ENCODE data around the gene TTC28.
"Not testable (repeated sequence)": the region's sequence is repeated elsewhere in the genome, so short reads cannot be mapped to it uniquely, and the experiment has no call there.

Gene TTC28

GRCh38 chr22:28402060-28402459 is 277.6 kb downstream of the TTC28 start:
- peak; percentile 79 for DNase-seq

- no peak for DNase-seq
Observed at GRCh38 chr22:28398981-28399380, 280.7 kb downstream of the TTC28 start.

DNA sequence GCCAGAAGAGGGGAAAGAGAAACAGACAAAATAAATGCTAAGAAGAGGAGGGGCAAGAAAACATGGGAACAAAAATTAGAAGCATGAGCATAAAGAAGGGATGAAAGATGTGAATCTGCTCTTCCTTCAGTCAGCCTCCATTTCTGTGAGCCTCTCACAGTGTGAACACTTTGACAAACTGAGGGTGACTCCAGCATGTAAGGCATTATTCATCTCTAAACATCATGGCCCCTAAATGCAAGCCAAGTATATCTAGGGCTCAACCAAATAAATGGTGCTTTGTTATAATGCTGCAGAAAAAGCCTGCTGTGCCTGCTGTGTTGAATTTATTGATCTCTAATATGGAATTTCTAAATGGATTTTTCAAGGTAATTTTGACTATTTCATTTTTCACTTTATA is 281.3 kb downstream of the TTC28 start:
- DNase-seq: no peak

GRCh38 chr22:28397306-28397705 is 282.3 kb downstream of the TTC28 start:
- no peak for DNase-seq

DNA sequence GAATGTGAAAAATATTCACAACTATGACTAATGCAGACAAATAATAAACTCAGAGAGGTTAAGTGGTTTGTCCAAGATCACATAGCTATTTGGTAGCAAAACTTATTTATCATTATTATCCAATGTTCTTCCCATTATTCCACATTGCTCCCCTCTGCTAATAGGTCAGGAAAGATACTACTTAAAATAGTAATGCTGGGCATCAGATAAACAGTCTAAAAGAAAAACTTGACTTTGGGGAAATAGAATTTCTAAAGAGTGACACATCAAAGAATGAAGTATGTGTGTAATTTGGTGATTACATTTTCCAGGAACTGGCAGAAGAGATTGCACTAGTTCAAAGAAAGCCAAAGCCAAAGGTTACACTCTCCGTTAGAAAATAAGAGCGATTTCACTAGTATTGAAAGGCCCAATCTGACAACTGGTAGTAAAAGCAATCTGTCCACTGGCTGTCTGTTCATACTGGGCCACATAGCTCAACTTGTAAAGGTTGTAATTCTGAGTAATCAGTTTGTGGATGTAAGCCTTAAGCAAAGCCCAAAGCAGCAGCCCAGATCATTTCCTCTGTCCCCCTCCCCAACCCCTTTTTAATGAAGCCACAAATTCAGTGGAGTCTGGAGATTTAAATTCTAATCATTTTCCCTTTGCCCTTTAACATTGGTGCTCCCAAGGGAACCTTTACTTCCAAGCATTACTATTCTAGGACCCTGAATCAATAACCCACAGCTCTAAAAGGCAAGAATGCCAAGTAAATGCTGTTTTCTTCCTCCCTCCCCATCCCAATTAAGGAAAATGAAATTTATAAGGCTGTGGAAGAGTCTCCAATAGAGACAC is 283.5 kb downstream of the TTC28 start:
- DNase-seq: no peak

DNA sequence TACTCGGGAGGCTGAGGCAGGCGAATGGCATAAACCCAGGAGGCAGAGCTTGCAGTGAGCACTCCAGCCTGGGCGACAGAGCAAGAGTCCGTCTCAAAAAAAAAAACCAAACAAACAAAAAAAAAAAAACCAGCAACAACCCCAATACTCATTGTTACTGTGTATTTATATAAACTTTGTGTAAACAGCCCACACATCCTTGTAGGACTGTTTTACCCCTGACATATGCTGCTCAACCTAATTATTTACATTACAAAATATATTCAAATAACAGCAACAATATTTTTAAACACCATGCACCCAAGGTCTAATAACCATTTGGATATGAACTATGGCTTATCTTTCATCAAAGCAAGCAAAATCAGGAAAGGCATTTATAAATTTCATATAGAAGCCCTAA is 284.1 kb downstream of the TTC28 start:
- DNase-seq: no peak

DNA sequence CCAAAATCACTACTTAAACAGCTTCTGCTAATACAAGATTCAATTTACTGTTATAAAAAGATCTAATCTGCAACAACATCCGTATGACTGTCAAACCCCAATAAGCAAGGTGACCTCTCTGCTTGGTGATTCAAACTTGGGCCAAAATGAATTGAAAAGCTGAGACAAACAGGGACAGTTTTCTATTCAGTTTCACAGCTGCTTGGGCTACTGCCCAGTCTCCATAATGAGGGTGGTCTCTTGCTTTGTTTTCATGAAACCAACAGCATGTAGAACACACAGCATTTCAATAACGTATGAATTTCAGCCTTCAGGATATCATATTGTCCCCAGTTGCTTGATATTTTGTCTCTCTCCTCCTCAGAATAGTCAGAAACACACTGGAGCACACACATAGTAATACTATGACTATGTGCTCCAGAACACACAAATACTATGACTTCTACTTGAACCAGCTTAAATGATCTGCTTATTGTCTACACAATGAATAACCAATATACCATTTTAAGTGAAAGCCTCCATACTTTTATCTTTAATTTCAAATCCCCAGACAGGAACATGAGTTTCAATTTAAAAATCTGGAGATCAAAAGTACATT is 285.0 kb downstream of the TTC28 start:
- no peak for DNase-seq

- DNase-seq: peak; percentile 26
Observed at GRCh38 chr22:28381429-28382167, 298.0 kb downstream of the TTC28 start.

DNA sequence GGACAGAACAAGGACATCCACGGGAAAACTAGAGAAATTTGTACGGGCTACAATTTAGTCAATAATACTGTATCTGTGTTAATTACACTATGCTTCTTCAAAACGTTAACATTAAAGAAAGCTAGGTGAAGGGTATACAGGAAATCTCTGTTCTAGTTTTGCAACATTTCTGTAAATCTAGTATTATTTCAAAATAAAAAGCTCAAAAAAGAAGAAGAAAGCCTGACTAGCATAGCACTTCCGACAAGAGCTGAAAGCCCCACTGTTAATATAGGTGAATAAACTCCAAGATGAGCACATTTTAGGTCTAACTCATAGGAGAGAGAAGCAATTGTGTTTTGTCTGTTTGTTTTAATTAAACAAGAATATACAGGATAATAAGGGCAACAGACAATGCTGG is 299.7 kb downstream of the TTC28 start:
- no peak for DNase-seq

DNA sequence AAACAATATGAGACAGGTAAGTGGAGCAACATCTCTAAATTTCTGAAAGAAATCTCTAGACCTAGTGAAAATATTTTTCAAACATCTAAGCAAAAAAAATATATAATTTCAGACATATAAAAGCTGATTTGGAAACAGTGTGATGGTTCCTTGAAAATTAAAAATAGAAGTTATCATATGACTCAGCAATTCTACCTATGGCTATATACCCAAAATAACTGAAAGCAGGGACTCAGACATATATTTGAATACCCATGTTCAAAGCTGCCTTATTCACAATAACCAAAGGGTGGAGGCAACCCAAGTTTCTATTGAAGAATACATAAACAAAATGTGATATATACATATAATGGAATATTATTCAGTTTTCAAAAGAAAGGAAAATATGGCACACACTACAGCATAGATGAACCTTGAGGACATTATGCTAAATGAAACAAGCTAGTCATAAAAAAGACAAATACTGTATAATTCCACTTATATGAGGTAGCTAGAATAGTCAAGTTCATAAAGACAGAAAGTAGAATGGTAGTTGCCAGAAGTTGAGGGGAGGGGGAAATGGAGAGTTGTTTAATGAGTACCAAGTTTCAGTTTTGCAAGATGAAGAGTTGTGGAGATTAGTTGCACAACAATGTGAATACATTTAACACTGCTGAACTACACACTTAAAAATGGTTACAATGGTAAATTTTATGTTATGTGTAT is 300.4 kb downstream of the TTC28 start:
- no peak for DNase-seq

DNA sequence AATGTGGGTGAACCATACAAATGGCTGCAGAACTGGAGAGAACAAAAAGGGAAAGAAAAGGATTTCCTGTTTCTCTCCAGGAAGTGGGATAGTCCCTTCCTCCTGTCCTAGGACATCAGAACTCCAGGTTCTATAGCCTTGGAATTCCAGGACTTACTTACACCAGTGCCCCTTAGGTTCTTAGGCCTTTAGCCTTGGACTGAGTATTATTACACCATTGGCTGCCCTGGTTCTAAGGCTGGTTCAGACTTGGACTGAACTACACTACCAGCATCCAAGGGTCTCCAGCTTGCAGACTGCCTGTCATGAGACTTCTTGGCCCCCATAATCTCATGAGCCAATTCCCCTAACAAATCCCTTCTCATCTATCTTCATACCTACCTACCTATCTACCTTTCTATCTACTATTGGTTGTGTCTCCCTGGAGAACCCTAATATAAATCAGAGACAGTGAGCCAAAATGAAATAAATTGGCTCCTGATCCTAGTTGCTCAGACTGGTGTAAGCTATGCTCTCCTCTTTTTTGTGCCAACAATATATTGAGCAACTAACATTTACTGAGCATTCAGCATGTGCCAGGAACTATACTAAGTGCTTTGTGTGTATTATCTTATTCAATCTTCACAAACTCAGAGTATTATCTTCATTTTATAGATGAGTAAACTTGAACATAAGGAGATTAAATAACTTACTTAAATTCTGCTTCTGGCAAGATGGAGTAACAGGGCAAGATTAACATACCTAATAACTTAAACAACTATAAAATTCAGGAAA is 303.7 kb downstream of the TTC28 start:
- no peak for DNase-seq

DNA sequence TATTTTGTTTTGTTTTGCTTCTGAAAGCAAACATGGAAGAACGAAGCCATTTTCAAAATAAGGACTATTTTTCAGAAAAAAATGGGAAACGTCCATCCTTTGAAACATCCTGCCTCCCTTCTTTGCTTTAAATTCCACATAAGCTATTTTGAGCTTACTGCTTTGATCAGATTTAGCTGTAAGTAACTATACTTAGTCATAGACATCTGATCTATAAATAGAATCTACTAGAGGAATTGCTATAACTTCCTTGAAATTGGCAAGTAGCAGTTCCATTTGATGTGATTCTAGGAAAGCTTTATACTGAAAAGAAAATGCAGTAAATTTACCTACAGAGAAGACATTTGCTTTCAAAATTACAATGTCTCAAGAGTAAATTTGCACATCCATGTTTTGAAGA is 305.8 kb downstream of the TTC28 start:
- no peak for DNase-seq

DNA sequence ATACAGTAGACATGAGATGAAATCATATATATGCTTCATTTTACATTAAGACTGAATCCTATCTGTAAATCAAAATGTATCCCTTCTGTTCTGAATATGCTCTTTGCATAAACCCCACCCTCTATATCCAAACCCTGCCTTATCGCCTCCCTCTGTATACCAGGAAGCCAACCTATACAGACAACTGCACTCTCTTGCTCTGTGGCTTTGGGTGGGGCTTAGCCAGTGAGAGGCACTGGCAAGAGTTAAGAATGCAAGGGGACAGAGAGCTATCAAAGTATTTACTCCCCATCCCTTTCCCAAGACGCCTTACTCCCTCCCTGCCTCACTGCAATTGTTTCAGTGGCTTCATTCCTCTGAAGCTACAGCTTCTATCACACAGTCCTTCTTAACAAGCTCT is 309.8 kb downstream of the TTC28 start:
- no peak for DNase-seq

DNA sequence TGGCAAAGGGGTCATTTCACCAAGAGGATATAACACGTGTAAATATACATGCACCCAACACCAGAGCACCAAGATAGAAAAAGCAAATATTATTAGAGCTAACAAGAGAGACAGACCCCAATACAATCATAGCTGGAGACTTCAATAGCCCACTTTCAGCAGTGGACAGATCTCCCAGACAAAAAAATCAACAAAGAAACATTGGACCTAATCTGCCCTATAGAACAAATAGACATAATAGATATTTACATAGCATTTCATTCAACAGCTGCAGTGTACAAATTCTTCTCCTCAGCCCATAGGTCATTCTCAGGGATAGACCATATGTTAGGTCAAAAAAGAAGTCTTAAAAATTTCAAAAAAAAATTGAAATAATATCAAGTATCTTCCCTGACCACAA is 312.8 kb downstream of the TTC28 start:
- no peak for DNase-seq

DNA sequence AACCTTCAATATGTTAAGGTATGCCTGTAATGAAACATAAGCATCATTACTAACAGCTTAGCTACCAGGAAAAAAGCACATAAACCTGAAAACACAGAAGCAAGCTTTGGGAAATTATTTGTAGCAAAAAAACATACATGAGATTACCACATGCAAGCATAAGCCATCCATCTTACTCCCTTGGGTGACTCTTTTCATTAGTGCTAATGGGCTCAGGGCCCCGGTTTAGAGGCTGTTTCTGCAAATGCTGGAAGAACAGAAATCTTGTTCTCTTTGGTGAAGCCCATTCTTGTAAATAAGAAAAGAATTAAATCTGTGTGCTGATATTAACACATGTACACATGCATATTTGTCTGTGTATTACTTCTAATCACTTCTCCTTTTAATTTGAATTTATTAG is 314.3 kb downstream of the TTC28 start:
- no peak for DNase-seq

DNA sequence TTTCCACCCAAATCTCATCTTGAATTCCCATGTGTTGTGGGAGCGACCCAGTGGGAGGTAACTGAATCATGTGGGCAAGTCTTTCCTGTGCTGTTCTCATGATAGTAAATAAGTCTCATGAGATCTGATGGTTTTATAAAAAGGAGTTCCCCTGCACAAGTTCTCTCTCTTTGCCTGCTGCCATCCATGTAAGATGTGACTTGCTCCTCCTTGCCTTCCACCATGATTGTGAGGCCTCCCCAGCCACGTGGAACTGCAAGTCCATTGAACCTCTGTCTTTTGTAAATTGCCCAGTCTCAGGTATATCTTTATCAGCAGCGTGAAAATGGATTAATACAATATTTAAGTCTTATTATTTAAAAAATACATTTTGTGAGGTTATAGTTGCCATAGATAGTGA is 315.5 kb downstream of the TTC28 start:
- not testable (repeated sequence) for DNase-seq

DNA sequence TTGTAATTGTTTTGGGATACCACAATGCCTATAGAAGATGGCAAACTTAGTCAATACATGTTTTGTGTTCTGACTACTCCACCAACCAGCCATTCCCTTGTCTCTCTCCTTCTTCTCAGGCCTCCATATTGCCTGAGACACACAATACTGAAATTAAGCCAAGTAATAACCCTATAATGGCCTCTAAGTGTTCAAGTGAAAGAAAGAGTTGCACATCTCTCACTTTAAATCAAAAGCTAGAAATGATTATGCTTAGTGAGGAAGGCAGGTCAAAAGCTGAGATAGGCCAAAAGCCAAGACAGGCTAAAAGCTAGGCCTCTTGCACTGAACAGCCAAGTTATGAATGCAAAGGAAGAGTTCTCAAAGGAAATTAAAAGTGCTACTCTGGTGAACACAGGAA is 318.7 kb downstream of the TTC28 start:
- DNase-seq: no peak

GRCh38 chr22:28358312-28358711 is 321.3 kb downstream of the TTC28 start:
- no peak for DNase-seq

DNA sequence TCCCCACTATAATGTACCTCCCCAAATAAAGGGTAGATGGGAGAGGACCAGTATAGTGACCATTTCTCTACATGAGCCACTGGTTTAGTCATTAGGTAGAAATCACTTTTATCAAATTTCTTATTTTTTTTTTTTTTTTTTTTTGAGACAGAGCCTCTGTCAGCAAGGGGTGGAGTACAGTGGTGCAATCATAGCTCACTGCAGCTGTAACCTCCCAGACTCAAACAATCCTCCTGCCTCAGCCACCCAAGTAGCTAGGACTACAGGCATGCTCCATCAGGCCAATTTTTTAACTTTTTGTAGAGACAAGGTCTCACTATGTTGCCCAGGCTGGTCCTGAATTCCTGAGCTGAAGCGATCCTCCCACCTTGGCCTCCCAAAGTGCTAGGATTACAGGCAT is 322.4 kb downstream of the TTC28 start:
- DNase-seq: no peak

- peak; percentile 90 for DNase-seq
Observed at GRCh38 chr22:28351476-28351875, 328.2 kb downstream of the TTC28 start.

GRCh38 chr22:28348613-28349609 is 330.7 kb downstream of the TTC28 start:
- DNase-seq: peak; percentile 74

Data from NCI-H2171 treated with DMSO at 0.1 percent for 48 hours (cell line).